ENCODE results near the gene CMIP. TPM values are rescaled to one million over a fixed set of nuclear protein-coding genes. Genes with fewer than 3 reads are reported as not detected.

Gene CMIP
- polyA plus RNA-seq, 3 donors = 0.85 to 61.9 (median 0.93) TPM

GRCh38 chr16:81424771-81425170 is 19.8 kb upstream of the CMIP start:
- Mint-ChIP-seq H3K36me3 (peaks cover 0 to 5% of the 10 kb centered on the region in 2 donors), H3K27ac (peak overlapping the region; percentile 15 to 95 (median 90)), H3K9me3 (peaks cover 0 to 6% (median 3%) of the 10 kb centered on the region in 7 donors), H3K4me1 (peaks cover 26% of the 10 kb centered on the region), H3K27me3 (ENCODE audit: low read depth in 3 of 3) (peaks cover 0 to 7% (median 7%) of the 10 kb centered on the region in 3 donors), H3K4me3 (peak overlapping the region in 1 of 2 donors; percentile 75)
- Histone ChIP-seq H3K4me3 (replicated peaks in 1 of 3; ENCODE audit: low read depth in 2 of 3, low read length in 3 of 3) (peak overlapping the region in 1 of 3 experiments; percentile 21), H2AFZ (ENCODE audit: insufficient read depth, low read depth, low read length, poor library complexity, severe bottlenecking) (no peak overlapping the region), H3K27ac (ENCODE audit: low read depth in 1 of 2, low read length in 2 of 2) (peak overlapping the region in 1 of 2 donors; percentile 63), H3K4me1 (ENCODE audit: control insufficient read depth in 1 of 2, insufficient read depth in 2 of 2, low read length in 2 of 2) (peaks cover 19 to 27% of the 10 kb centered on the region in 2 donors), H3K9me3 (replicated peaks in 1 of 2; ENCODE audit: control insufficient read depth in 1 of 2, insufficient read depth in 1 of 2, low read length in 2 of 2) (peaks cover 0 to 11% of the 10 kb centered on the region in 2 donors), H3K79me2 (ENCODE audit: insufficient read depth, low read length) (peaks cover 3% of the 10 kb centered on the region), H3K27me3 (ENCODE audit: control insufficient read depth in 2 of 2, insufficient read depth in 2 of 2, low read length in 2 of 2) (no peaks in the 10 kb centered on the region), H3K4me2 (replicated peaks; ENCODE audit: extremely low read depth, low read length, poor library complexity, severe bottlenecking) (peak overlapping the region; percentile 30), H3K9ac (ENCODE audit: insufficient read depth, low read length, poor library complexity, severe bottlenecking) (no peak overlapping the region), H3K36me3 (replicated peaks in 1 of 2; ENCODE audit: control insufficient read depth in 1 of 2, insufficient read depth in 2 of 2, low read length in 2 of 2) (no peaks in the 10 kb centered on the region), H4K20me1 (ENCODE audit: insufficient read depth, low read length) (no peaks in the 10 kb centered on the region)
- 0% methylated on average over 1 of the region's 1 CpG for WGBS (ENCODE audit: insufficient coverage)
- no peak for TF ChIP-seq CTCF (IDR thresholded peaks at IDR 0.05)
- peak; percentile 81 to 98 (median 85) for DNase-seq
- intact Hi-C loops (cut with micrococcal nuclease) = loop anchor here in 1 of 2 donors (10.0 kb wide), 1 partner anchor 50 kb away; no protein-coding TSS in a partner anchor

GRCh38 chr16:81427219-81427618 is 17.4 kb upstream of the CMIP start:
- H3K4me3 ChIP-seq (replicated peaks in 1 of 3; ENCODE audit: low read depth in 2 of 3, low read length in 3 of 3) = no peak overlapping the region
- no peak overlapping the region for H2AFZ ChIP-seq (ENCODE audit: insufficient read depth, low read depth, low read length, poor library complexity, severe bottlenecking)
- peaks cover 0 to 3% of the 10 kb centered on the region in 2 donors for H3K9me3 ChIP-seq (replicated peaks in 1 of 2; ENCODE audit: control insufficient read depth in 1 of 2, insufficient read depth in 1 of 2, low read length in 2 of 2)
- Mint-ChIP-seq H3K9me3 (peaks cover 0 to 2% (median under 1%) of the 10 kb centered on the region in 7 donors), H3K27me3 (ENCODE audit: low read depth in 3 of 3) (peaks cover 0 to 7% (median 7%) of the 10 kb centered on the region in 3 donors), H3K4me3 (no peak overlapping the region), H3K4me1 (peaks cover 40% of the 10 kb centered on the region), H3K27ac (no peak overlapping the region), H3K36me3 (peaks cover 0 to 9% of the 10 kb centered on the region in 2 donors)
- H3K27me3 ChIP-seq (ENCODE audit: control insufficient read depth in 2 of 2, insufficient read depth in 2 of 2, low read length in 2 of 2) = no peaks in the 10 kb centered on the region
- intact Hi-C loops (cut with micrococcal nuclease) = loop anchor here in 1 of 2 donors (10.0 kb wide), 1 partner anchor 48 kb away; no protein-coding TSS in a partner anchor
- DNase-seq = no peak
- peaks cover 34 to 44% of the 10 kb centered on the region in 2 donors for H3K4me1 ChIP-seq (ENCODE audit: control insufficient read depth in 1 of 2, insufficient read depth in 2 of 2, low read length in 2 of 2)
- H3K27ac ChIP-seq (ENCODE audit: low read depth in 1 of 2, low read length in 2 of 2) = no peak overlapping the region
- no peak overlapping the region for H3K9ac ChIP-seq (ENCODE audit: insufficient read depth, low read length, poor library complexity, severe bottlenecking)
- H3K79me2 ChIP-seq (ENCODE audit: insufficient read depth, low read length) = peaks cover 3% of the 10 kb centered on the region
- TF ChIP-seq CTCF (IDR thresholded peaks at IDR 0.05) = no peak
- H3K4me2 ChIP-seq (replicated peaks; ENCODE audit: extremely low read depth, low read length, poor library complexity, severe bottlenecking) = no peak overlapping the region
- H4K20me1 ChIP-seq (ENCODE audit: insufficient read depth, low read length) = no peaks in the 10 kb centered on the region
- H3K36me3 ChIP-seq (replicated peaks in 1 of 2; ENCODE audit: control insufficient read depth in 1 of 2, insufficient read depth in 2 of 2, low read length in 2 of 2) = no peaks in the 10 kb centered on the region
- 80% methylated on average over 5 of the region's 6 CpGs for WGBS (ENCODE audit: insufficient coverage)

All from CD14-positive monocyte (primary cell).